ENCODE measurements around the gene CCDC83.
"Not testable (repeated sequence)": the region's sequence is repeated elsewhere in the genome, so short reads cannot be mapped to it uniquely, and the experiment has no call there.

CCDC83 gene

GRCh38 chr11:85840932-85841331 is 14.3 kb upstream of the CCDC83 start:
- not testable (repeated sequence) for DNase-seq

- DNase-seq = no peak
Measured at GRCh38 chr11:85843929-85844328, 11.3 kb upstream of the CCDC83 start.

- DNase-seq = no peak
Measured at GRCh38 chr11:85844439-85845123, 10.6 kb upstream of the CCDC83 start.

GRCh38 chr11:85845124-85845631 is 10.0 kb upstream of the CCDC83 start:
- no peak for DNase-seq

- no peak for DNase-seq
Measured at GRCh38 chr11:85847436-85847835, 7.7 kb upstream of the CCDC83 start.

- DNase-seq = no peak
Measured at GRCh38 chr11:85848006-85848405, 7.2 kb upstream of the CCDC83 start.

GRCh38 chr11:85848556-85848955 is 6.6 kb upstream of the CCDC83 start:
- DNase-seq = no peak

GRCh38 chr11:85852754-85853153 is 2.4 kb upstream of the CCDC83 start:
- not testable (repeated sequence) for DNase-seq

- not testable (repeated sequence) for DNase-seq
Measured at GRCh38 chr11:85853541-85853940, 1.6 kb upstream of the CCDC83 start.

GRCh38 chr11:85854212-85854556 is 999 bp upstream of the CCDC83 start:
- no peak for DNase-seq

GRCh38 chr11:85854557-85855340 is 434 bp upstream of the CCDC83 start:
- DNase-seq = peak; percentile 90 to 92

GRCh38 chr11:85857098-85857497 is 1.9 kb downstream of the CCDC83 start:
- DNase-seq = no peak

- DNase-seq = not testable (repeated sequence)
Measured at GRCh38 chr11:85859541-85859940, 4.4 kb downstream of the CCDC83 start.

GRCh38 chr11:85863855-85864254 is 8.7 kb downstream of the CCDC83 start:
- no peak for DNase-seq

GRCh38 chr11:85866137-85866827 is 11.1 kb downstream of the CCDC83 start:
- DNase-seq = no peak

GRCh38 chr11:85867751-85868150 is 12.6 kb downstream of the CCDC83 start:
- DNase-seq = no peak

GRCh38 chr11:85869781-85870180 is 14.6 kb downstream of the CCDC83 start:
- no peak for DNase-seq

GRCh38 chr11:85874265-85874664 is 19.1 kb downstream of the CCDC83 start:
- DNase-seq = no peak

GRCh38 chr11:85875505-85875904 is 20.3 kb downstream of the CCDC83 start:
- DNase-seq = no peak

GRCh38 chr11:85884581-85885021 is 29.4 kb downstream of the CCDC83 start:
- no peak for DNase-seq

- DNase-seq = no peak
Measured at GRCh38 chr11:85886089-85887056, 31.2 kb downstream of the CCDC83 start.

- DNase-seq = no peak
Measured at GRCh38 chr11:85889108-85889507, 33.9 kb downstream of the CCDC83 start.

Data from activated CD4-positive, alpha-beta T cell treated with anti-CD3 and anti-CD28 coated beads, Interleukin-2, amount 50 U/mL, for 48 hours (primary cell).